Right lobe of liver (tissue), 6 donors: ENCODE data around the gene PON1. TPM values are rescaled to one million over a fixed set of nuclear protein-coding genes. Genes with fewer than 3 reads are reported as not detected.

Experiments used
- ATAC-seq, 4 donors: fragments of 200-7000 bp; cut with Tn5 transposase; one replicate each; pipeline ENCODE4 v1.9.1; 2020; ENCODE audit warnings: mild to moderate bottlenecking in 4 of 4, moderate library complexity in 4 of 4
- DNase-seq, 3 donors: peaks; one replicate each; pipeline ENCODE4 v3.0.0-alpha.2; 2020
- H3K27ac ChIP-seq, 3 donors: fragments of 200-600 bp; one replicate each; pipeline ENCODE4 v1.8.0; 2022
- H3K27me3 ChIP-seq, 2 donors: fragments of 200-600 bp; one replicate each; pipeline ENCODE4 v1.8.0; 2022
- H3K36me3 ChIP-seq, 4 donors: fragments of 200-600 bp; sonication (generic) in 1 of 4; one replicate each; pipeline versions ENCODE4 v1.5.1 to v1.8.0; 2017 to 2022; ENCODE audit warnings: control low read depth in 1 of 4
- H3K4me1 ChIP-seq, 4 donors: fragments of 200-600 bp; sonication (generic) in 1 of 4; one replicate each; pipeline versions ENCODE4 v1.5.1 to v1.8.0; 2017 to 2022; ENCODE audit warnings: control low read depth in 1 of 4
- H3K4me3 ChIP-seq, 3 donors: fragments of 200-600 bp; one replicate each; pipeline ENCODE4 v1.8.0; 2022
- H3K9me3 ChIP-seq, 4 donors: fragments of 200-600 bp; sonication (generic) in 1 of 4; one replicate each; pipeline versions ENCODE4 v1.5.1 to v1.8.0; 2017 to 2022; ENCODE audit warnings: control low read depth in 1 of 4
- POLR2A ChIP-seq: fragments of 450-650 bp; IDR thresholded peaks from one replicate; pipeline ENCODE4 v1.6.1; 2017; ENCODE audit warnings: antibody characterized with exemption, mild to moderate bottlenecking
- WGBS: methylation state at CpG from one replicate; pipeline ENCODE4 v1.1.6; 2018; ENCODE audit warnings: low coverage, low lambda C conversion rate; ENCODE audit not compliant: insufficient coverage; ENCODE audit errors: missing lambda C conversion rate; 5-methylcytosine and 5-hydroxymethylcytosine counted together
- intact Hi-C, 2 donors: fragments of 100-400 bp; cut with DNase I; formaldehyde crosslinking; loops; one replicate each; pipeline versions ENCODE4 v1.11.2 to v1.14.1; 2022
- total RNA-seq, 6 experiments: library from RNA; depleted of rRNA in 2 of 6; stranded (reverse); fragments of >200 nt in 2 of 6; fragmentation: NEBNext Ultra II Directional in 3 of 6; extraction: Animal tissue kit (Norgen Biotek cat#: 25700) in 3 of 6; gene quantifications; one replicate each; pipeline versions ENCODE4 v1.1.0 to v1.2.4, GENCODE V29; 2016 to 2023
- TF ChIP-seq, protein P1 (sequence below), 4 donors: fragments of 200-600 bp in 3 of 4; fragments of 450-650 bp in 1 of 4; IDR thresholded peaks; one replicate each; pipeline versions ENCODE4 v1.5.1 to v1.8.0; 2016 to 2022; ENCODE audit warnings: antibody characterized with exemption in 4 of 4, mild to moderate bottlenecking in 2 of 4
- donor health status: DM: no; HTN: yes; CAD: no.
- donor health status: DM: no; HTN: no; CAD: no.
- donor health status: DM: no; HTN: no; CAD: no.
- donor health status: DM: no; HTN: yes; CAD: no.
- donor health status: DM: no; HTN: yes; CAD: no.

The PON1 gene
- total RNA-seq, 6 experiments from 2014 or later = 85.3 to 677 (median 410) TPM

DNA sequence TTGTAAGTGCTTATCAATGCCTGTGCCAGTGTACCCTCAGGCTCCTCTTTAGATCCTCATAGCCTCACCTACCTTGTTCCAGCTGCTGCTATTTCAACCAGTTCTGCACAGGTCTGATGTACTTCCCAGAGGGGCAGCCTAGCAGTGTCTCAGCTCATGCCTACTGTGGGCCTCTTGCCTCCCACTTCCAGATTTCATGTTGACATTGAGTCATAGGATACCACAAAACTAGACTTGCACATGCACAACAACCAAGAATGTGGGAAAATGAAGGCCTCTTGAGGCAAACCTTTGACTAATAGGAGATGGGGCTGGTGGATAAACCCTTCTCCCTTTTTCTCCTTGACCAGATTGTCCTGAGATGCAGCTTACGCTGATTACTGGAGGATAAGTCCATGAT is 40.8 kb upstream of the PON1 start:
- Histone ChIP-seq H3K36me3 (peaks cover 0 to 54% (median 10%) of the 10 kb centered on the region in 4 donors), H3K27ac (no peak overlapping the region), H3K4me3 (no peak overlapping the region), H3K4me1 (no peaks in the 10 kb centered on the region), H3K9me3 (no peaks in the 10 kb centered on the region), H3K27me3 (no peaks in the 10 kb centered on the region)
- DNase-seq = no peak
- TF ChIP-seq POLR2A = no peak
- TF ChIP-seq, protein P1, sequence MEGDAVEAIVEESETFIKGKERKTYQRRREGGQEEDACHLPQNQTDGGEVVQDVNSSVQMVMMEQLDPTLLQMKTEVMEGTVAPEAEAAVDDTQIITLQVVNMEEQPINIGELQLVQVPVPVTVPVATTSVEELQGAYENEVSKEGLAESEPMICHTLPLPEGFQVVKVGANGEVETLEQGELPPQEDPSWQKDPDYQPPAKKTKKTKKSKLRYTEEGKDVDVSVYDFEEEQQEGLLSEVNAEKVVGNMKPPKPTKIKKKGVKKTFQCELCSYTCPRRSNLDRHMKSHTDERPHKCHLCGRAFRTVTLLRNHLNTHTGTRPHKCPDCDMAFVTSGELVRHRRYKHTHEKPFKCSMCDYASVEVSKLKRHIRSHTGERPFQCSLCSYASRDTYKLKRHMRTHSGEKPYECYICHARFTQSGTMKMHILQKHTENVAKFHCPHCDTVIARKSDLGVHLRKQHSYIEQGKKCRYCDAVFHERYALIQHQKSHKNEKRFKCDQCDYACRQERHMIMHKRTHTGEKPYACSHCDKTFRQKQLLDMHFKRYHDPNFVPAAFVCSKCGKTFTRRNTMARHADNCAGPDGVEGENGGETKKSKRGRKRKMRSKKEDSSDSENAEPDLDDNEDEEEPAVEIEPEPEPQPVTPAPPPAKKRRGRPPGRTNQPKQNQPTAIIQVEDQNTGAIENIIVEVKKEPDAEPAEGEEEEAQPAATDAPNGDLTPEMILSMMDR (IDR thresholded peaks at IDR 0.05) = no peak
- intact Hi-C loops = no loop called here
- no peak for ATAC-seq
- 100% methylated on average over 1 of the region's 1 CpG for WGBS

DNA sequence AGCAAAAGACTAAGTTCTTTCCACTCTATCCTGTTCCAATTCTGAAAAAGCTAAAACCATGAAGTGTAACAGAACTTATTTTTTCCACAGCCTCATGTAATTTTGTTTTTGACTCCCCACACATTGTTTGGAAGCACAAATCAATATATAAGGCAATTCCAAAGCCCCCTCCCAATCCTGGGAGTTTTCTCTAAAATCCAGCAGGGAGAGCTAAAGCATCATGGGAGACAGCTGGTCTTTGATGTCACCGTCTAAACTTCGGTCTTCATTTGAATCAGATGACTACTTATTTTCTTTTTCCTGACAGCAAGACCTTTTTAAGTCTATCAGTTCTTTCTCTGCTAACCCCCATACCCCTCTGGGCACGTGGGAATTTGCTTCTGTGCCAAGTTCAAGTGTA is 33.3 kb upstream of the PON1 start:
- 52% methylated on average over 3 of the region's 3 CpGs for WGBS
- H3K4me3 ChIP-seq = no peak overlapping the region
- no peaks in the 10 kb centered on the region for H3K4me1 ChIP-seq
- H3K27ac ChIP-seq = no peak overlapping the region
- ATAC-seq (no peak), DNase-seq (no peak)
- TF ChIP-seq, protein P1 (IDR thresholded peaks at IDR 0.05) = no peak
- TF ChIP-seq POLR2A = no peak
- H3K36me3 ChIP-seq = peaks cover 0 to 24% (median 1%) of the 10 kb centered on the region in 4 donors
- no peaks in the 10 kb centered on the region for H3K9me3 ChIP-seq
- H3K27me3 ChIP-seq = no peaks in the 10 kb centered on the region
- intact Hi-C loops = no loop called here

DNA sequence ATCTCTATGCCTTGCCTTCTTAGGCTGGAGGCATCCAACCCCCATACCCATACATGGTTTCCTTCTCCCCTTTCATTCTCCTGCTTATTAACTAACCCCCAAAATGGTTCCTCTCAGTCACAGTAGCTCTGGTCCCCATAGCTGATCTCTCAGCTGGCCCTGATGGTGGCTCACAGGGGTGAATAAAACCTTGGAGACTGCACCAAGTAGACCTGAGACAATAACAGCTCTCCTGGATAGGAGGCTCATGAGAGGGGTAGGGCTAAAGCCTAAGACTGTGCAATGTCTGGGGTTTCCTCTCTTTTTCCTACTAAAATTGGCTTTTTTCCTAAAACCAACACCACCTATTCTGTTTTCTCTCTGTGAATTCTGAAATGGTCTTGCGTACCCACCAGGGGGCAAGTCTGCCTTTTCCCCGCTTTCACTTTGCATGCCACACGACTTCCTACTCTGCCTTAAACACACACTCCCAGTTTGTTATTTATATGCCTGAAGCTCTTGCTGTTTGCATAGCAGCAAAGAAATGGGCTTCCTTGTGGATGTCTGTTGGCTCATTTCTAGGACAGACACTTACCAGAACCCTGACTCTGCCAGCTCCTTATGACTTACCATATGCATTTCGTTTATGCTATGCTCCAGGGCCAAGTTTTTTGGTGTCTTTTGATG is 18.4 kb upstream of the PON1 start:
- Histone ChIP-seq H3K27me3 (no peaks in the 10 kb centered on the region), H3K4me1 (no peaks in the 10 kb centered on the region), H3K27ac (no peak overlapping the region), H3K4me3 (no peak overlapping the region), H3K9me3 (no peaks in the 10 kb centered on the region), H3K36me3 (no peaks in the 10 kb centered on the region)
- WGBS = 73% methylated on average over 4 of the region's 4 CpGs
- intact Hi-C loops = no loop called here
- TF ChIP-seq POLR2A = no peak
- TF ChIP-seq, protein P1 (IDR thresholded peaks at IDR 0.05) = no peak
- ATAC-seq = peak in 3 of 4 donors; percentile 12 to 35 (median 34)
- no peak for DNase-seq

DNA sequence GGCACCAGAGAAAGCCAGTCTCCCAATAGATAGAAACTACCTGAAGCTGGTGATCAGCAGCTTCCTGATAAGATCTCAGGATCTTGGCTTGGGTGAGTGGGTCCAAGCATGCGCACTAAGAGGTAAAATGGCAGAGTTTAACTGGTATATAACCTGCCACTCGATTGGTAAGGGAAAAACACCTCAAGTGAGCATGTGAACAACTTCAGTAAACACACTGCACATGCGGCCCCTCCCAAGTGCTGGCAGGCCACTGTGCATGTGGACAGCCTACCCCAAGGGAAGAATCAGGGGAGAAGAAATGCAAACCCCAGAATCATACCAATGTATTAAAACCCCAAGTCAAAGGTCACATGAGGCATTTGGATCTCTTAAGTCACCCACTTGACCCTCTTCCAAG is 17.7 kb upstream of the PON1 start:
- ATAC-seq (peak in 1 of 4 donors; percentile 10), DNase-seq (no peak)
- Histone ChIP-seq H3K4me1 (no peaks in the 10 kb centered on the region), H3K9me3 (no peaks in the 10 kb centered on the region), H3K36me3 (no peaks in the 10 kb centered on the region), H3K27ac (no peak overlapping the region), H3K4me3 (no peak overlapping the region), H3K27me3 (no peaks in the 10 kb centered on the region)
- intact Hi-C loops = no loop called here
- TF ChIP-seq, protein P1 (IDR thresholded peaks at IDR 0.05) = no peak
- no peak for TF ChIP-seq POLR2A
- 61% methylated on average over 3 of the region's 3 CpGs for WGBS
